Aorta (tissue), 5 donors: ENCODE data around the gene PAM. TPM values are rescaled to one million over a fixed set of nuclear protein-coding genes. Genes with fewer than 3 reads are reported as not detected.
A peak's percentile ranks its signal among the peaks of the same experiment; 100 is the strongest.

Experiments
- ATAC-seq: fragments of 200-7000 bp; cut with Tn5 transposase; one replicate; pipeline ENCODE4 v1.9.1; 2022; ENCODE audit warnings: moderate library complexity; ENCODE audit not compliant: low FRiP score
- DNase-seq, 2 donors: peaks; one replicate each; pipeline ENCODE4 v3.0.0-alpha.2; 2020
- H3K27ac ChIP-seq, 2 donors: one replicate each; pipeline ENCODE4 v1.5.1; 2013; ENCODE audit warnings: low read length in 2 of 2, mild to moderate bottlenecking in 2 of 2, moderate library complexity in 2 of 2, control low read depth in 1 of 2, inconsistent platforms in 1 of 2, low read depth in 1 of 2
- H3K27me3 ChIP-seq, 2 donors: one replicate each; pipeline ENCODE4 v1.6.1; 2013; ENCODE audit warnings: control low read depth in 1 of 2, low read length in 1 of 2, mild to moderate bottlenecking in 1 of 2, moderate library complexity in 1 of 2; ENCODE audit not compliant: insufficient read depth in 2 of 2, control insufficient read depth in 1 of 2
- H3K36me3 ChIP-seq, 2 donors: one replicate each; pipeline ENCODE4 v1.6.1; 2013; ENCODE audit warnings: control low read depth in 1 of 2, low read length in 1 of 2, mild to moderate bottlenecking in 1 of 2; ENCODE audit not compliant: insufficient read depth in 2 of 2, control insufficient read depth in 1 of 2
- H3K4me1 ChIP-seq, 2 donors: one replicate each; pipeline ENCODE4 v1.6.1; 2013; ENCODE audit warnings: low read length in 2 of 2, control low read depth in 1 of 2, mild to moderate bottlenecking in 1 of 2, moderate library complexity in 1 of 2; ENCODE audit not compliant: insufficient read depth in 2 of 2, control insufficient read depth in 1 of 2
- H3K4me3 ChIP-seq, 2 donors: one replicate each; pipeline ENCODE4 v1.5.1; 2013; ENCODE audit warnings: low read length in 2 of 2, control low read depth in 1 of 2, mild to moderate bottlenecking in 1 of 2
- H3K9me3 ChIP-seq: one replicate; pipeline ENCODE4 v1.6.1; 2013; ENCODE audit warnings: mild to moderate bottlenecking, low read length; ENCODE audit not compliant: control insufficient read depth
- WGBS, 2 donors: extraction: QIAGEN DNeasy Blood & Tissue Kit; methylation state at CpG; one replicate each; pipeline ENCODE4 v1.1.7; 2013; 5-methylcytosine and 5-hydroxymethylcytosine counted together
- intact Hi-C, 2 donors: fragments of 100-400 bp; cut with DNase I; formaldehyde crosslinking; loops; one replicate each; pipeline versions ENCODE4 v1.14.2 to v1.15.0; 2022
- polyA plus RNA-seq, 2 donors: library from polyadenylated mRNA; stranded (reverse); fragments of 200-250 nt; gene quantifications; one replicate each; pipeline ENCODE4 v1.2.3, GENCODE V29; 2013
- total RNA-seq, 2 donors: library from RNA; stranded (reverse); fragmentation: NEBNext Ultra II Directional; extraction: Animal tissue kit (Norgen Biotek cat#: 25700); gene quantifications; one replicate each; pipeline ENCODE4 v1.2.1, GENCODE V29; 2021
- donor health status: healthy with polysubstance abuse.
- donor health status: Bipolar disorder and iron deficiency.
- donor health status: DM: no; HTN: no; CAD: no.
- donor health status: DM: no; HTN: no; CAD: no.
- donor health status: DM: yes; HTN: yes; CAD: no.

Gene PAM
- total and polyA plus RNA-seq, 4 donors: 382 to 787 (median 620) TPM

GRCh38 chr5:102867992-102868662, 113.0 kb downstream of the PAM start:
- H3K36me3 ChIP-seq: peaks cover 0 to 2% of the 10 kb centered on the region in 2 donors
- ATAC-seq: no peak
- DNase-seq: no peak
- H3K9me3 ChIP-seq: no peaks in the 10 kb centered on the region
- H3K27ac ChIP-seq: peak overlapping the region in 1 of 2 donors; percentile 36
- no peaks in the 10 kb centered on the region for H3K27me3 ChIP-seq
- peak overlapping the region in 1 of 2 donors; percentile 40 for H3K4me3 ChIP-seq
- H3K4me1 ChIP-seq: peaks cover 3 to 17% of the 10 kb centered on the region in 2 donors
- intact Hi-C loops: loop anchor here (5.0 to 10.0 kb wide), 6 partner anchors 44 to 167 kb away; partner anchors contain the start of gene PAM (in 1 of the 2)
- 50 to 53% methylated on average over 3 of the region's 3 CpGs for WGBS, 2 donors

GRCh38 chr5:102869230-102869629, 114.1 kb downstream of the PAM start:
- WGBS, 2 donors: 82 to 89% methylated on average over 1 of the region's 1 CpG
- Histone ChIP-seq H3K27me3 (no peaks in the 10 kb centered on the region), H3K4me1 (peaks cover 3 to 19% of the 10 kb centered on the region in 2 donors), H3K9me3 (no peaks in the 10 kb centered on the region), H3K36me3 (peaks cover 2 to 3% of the 10 kb centered on the region in 2 donors), H3K27ac (peak overlapping the region; percentile 43 to 80), H3K4me3 (no peak overlapping the region)
- no peak for DNase-seq
- intact Hi-C loops: loop anchor here (5.0 to 10.0 kb wide), 6 partner anchors 43 to 166 kb away; partner anchors contain the start of gene PAM (in 1 of the 2)
- no peak for ATAC-seq

DNA sequence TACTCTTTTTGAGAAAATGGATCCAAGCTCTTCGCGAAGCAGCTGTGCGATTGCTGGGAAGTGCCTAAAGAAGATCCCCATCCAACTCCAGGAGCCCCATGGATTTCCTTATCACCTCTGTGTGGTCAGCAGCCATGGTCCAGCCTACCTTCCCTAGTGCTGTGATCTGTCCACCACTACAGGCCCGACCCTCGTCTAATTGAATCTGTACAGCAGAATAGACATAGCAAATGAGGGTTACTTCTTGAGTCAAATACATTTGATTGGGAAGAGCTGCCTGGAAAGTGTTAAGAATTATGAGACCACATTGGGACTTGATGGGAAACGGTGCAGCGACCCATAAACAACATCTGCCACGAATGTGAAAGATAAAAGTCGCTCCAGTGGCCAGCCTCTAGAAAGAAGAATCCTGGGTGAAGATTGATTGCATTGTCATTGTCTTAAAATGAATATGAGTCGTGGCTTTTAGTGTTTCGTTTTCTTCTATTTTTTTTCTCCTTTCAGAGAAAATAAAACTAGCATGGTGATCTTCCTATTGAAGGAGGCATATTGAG, 118.4 kb downstream of the PAM start:
- H3K4me3 ChIP-seq: no peak overlapping the region
- H3K27ac ChIP-seq: no peak overlapping the region
- no peak for ATAC-seq
- no peaks in the 10 kb centered on the region for H3K27me3 ChIP-seq
- WGBS, 2 donors: 81 to 85% methylated on average over 11 of the region's 11 CpGs
- peaks cover 2 to 3% of the 10 kb centered on the region in 2 donors for H3K36me3 ChIP-seq
- DNase-seq: no peak
- peaks cover 3 to 10% of the 10 kb centered on the region in 2 donors for H3K4me1 ChIP-seq
- intact Hi-C loops: no loop called here
- H3K9me3 ChIP-seq: no peaks in the 10 kb centered on the region

- no peak overlapping the region for H3K27ac ChIP-seq
Observed at GRCh38 chr5:102874054-102874453, 118.9 kb downstream of the PAM start.

GRCh38 chr5:102875721-102876123, 120.6 kb downstream of the PAM start:
- peaks cover 0 to 5% of the 10 kb centered on the region in 2 donors for H3K4me1 ChIP-seq
- no peak overlapping the region for H3K27ac ChIP-seq
- WGBS, 2 donors: 75 to 80% methylated on average over 4 of the region's 4 CpGs
- DNase-seq: no peak
- H3K4me3 ChIP-seq: no peak overlapping the region
- H3K36me3 ChIP-seq: peaks cover 2 to 3% of the 10 kb centered on the region in 2 donors
- no peaks in the 10 kb centered on the region for H3K9me3 ChIP-seq
- no peaks in the 10 kb centered on the region for H3K27me3 ChIP-seq
- intact Hi-C loops: no loop called here
- no peak for ATAC-seq

More at GRCh38 chr5:102874054-102874453, 118.9 kb downstream of the PAM start:
- intact Hi-C loops: no loop called here
- Histone ChIP-seq H3K4me1 (peaks cover under 1 to 8% of the 10 kb centered on the region in 2 donors), H3K4me3 (no peak overlapping the region), H3K36me3 (peaks cover 2 to 3% of the 10 kb centered on the region in 2 donors), H3K27me3 (no peaks in the 10 kb centered on the region), H3K9me3 (no peaks in the 10 kb centered on the region)
- DNase-seq (no peak), ATAC-seq (no peak)
- WGBS, 2 donors: 31% methylated on average over 5 of the region's 5 CpGs

GRCh38 chr5:102876610-102877009, 121.5 kb downstream of the PAM start:
- Histone ChIP-seq H3K27me3 (no peaks in the 10 kb centered on the region), H3K36me3 (peaks cover 2 to 3% of the 10 kb centered on the region in 2 donors), H3K27ac (no peak overlapping the region), H3K9me3 (no peaks in the 10 kb centered on the region), H3K4me1 (peaks cover 0 to 5% of the 10 kb centered on the region in 2 donors), H3K4me3 (no peak overlapping the region)
- ATAC-seq (no peak), DNase-seq (no peak)
- WGBS, 2 donors: 88 to 90% methylated on average over 4 of the region's 4 CpGs
- intact Hi-C loops: no loop called here

GRCh38 chr5:102879741-102880140, 124.6 kb downstream of the PAM start:
- ATAC-seq: no peak
- Histone ChIP-seq H3K36me3 (peaks cover 0 to 2% of the 10 kb centered on the region in 2 donors), H3K27me3 (no peaks in the 10 kb centered on the region), H3K4me3 (no peak overlapping the region), H3K4me1 (peaks cover 0 to 2% of the 10 kb centered on the region in 2 donors), H3K27ac (no peak overlapping the region), H3K9me3 (no peaks in the 10 kb centered on the region)
- WGBS, 2 donors: 96 to 97% methylated on average over 6 of the region's 6 CpGs
- DNase-seq: no peak
- intact Hi-C loops: loop anchor here in 1 of 2 donors (5.0 kb wide), 1 partner anchor 53 kb away; no protein-coding TSS in a partner anchor

GRCh38 chr5:102886586-102886985, 131.5 kb downstream of the PAM start:
- ATAC-seq (no peak), DNase-seq (no peak)
- H3K4me3 ChIP-seq: no peak overlapping the region
- H3K36me3 ChIP-seq: no peaks in the 10 kb centered on the region
- no peak overlapping the region for H3K27ac ChIP-seq
- peaks cover 0 to 2% of the 10 kb centered on the region in 2 donors for H3K4me1 ChIP-seq
- no peaks in the 10 kb centered on the region for H3K9me3 ChIP-seq
- no peaks in the 10 kb centered on the region for H3K27me3 ChIP-seq
- intact Hi-C loops: no loop called here

GRCh38 chr5:102888483-102888882, 133.4 kb downstream of the PAM start:
- Histone ChIP-seq H3K4me1 (peaks cover 2 to 3% of the 10 kb centered on the region in 2 donors), H3K4me3 (no peak overlapping the region), H3K27me3 (no peaks in the 10 kb centered on the region), H3K27ac (no peak overlapping the region), H3K9me3 (no peaks in the 10 kb centered on the region), H3K36me3 (no peaks in the 10 kb centered on the region)
- DNase-seq: no peak
- intact Hi-C loops: no loop called here
- ATAC-seq: no peak
